Gastroesophageal sphincter (tissue), 3 donors: ENCODE measurements around the gene PLCB1.

ENCODE experiments used
- CTCF ChIP-seq, 4 experiments: fragments of 200-600 bp in 2 of 4; fragments of 450-650 bp in 2 of 4; sonication (generic) in 1 of 4; IDR thresholded peaks; one replicate each; pipeline ENCODE4 v1.5.1; 2017 to 2019; ENCODE audit warnings: antibody characterized with exemption in 4 of 4, mild to moderate bottlenecking in 2 of 4, moderate library complexity in 2 of 4
- POLR2A ChIP-seq, 2 donors: fragments of 450-650 bp; IDR thresholded peaks; one replicate each; pipeline ENCODE4 v1.6.1; 2017; ENCODE audit warnings: antibody characterized with exemption in 2 of 2, mild to moderate bottlenecking in 2 of 2, moderate library complexity in 1 of 2

- TF ChIP-seq CTCF (IDR thresholded peaks at IDR 0.05) (no peak), POLR2A (IDR thresholded peaks at IDR 0.05) (no peak)
Measured at GRCh38 chr20:8867038-8867740, 735.1 kb downstream of the PLCB1 start.
